CD4-positive, alpha-beta memory T cell (primary cell): ENCODE measurements around the gene ZDHHC24. TPM values are rescaled to one million over a fixed set of nuclear protein-coding genes. Genes with fewer than 3 reads are reported as not detected.

Experiments used
- CTCF ChIA-PET: fragments of 350-600 bp; sonication (Branson Sonifier 250); formaldehyde crosslinking; loops from one replicate; lab custom pipeline; 2021; ENCODE audit warnings: inconsistent platforms; ENCODE audit not compliant: partially characterized antibody; lab: Charles Lee
- POLR2A ChIA-PET: fragments of 350-600 bp; sonication (Branson Sonifier 250); formaldehyde crosslinking; loops from one replicate; lab custom pipeline; 2021; ENCODE audit not compliant: partially characterized antibody; lab: Charles Lee
- DNase-seq, 5 donors: peaks; one replicate each; pipeline versions ENCODE4 v3.0.0 to v3.0.0-alpha.2; 2020 to 2022; ENCODE audit warnings: mixed read lengths in 1 of 5
- H3K27ac ChIP-seq: one replicate; pipeline ENCODE4 v1.7.0; 2013; ENCODE audit warnings: low read depth, low read length
- H3K27me3 ChIP-seq: 2 replicates; pipeline ENCODE4 v1.7.0; 2013; ENCODE audit warnings: mild to moderate bottlenecking, low read length, moderate library complexity; ENCODE audit not compliant: insufficient read depth
- H3K36me3 ChIP-seq: 2 replicates; pipeline ENCODE4 v1.7.0; 2013; ENCODE audit warnings: mild to moderate bottlenecking, low read length, moderate library complexity; ENCODE audit not compliant: insufficient read depth
- H3K4me1 ChIP-seq: 2 replicates; pipeline ENCODE4 v1.7.0; 2013; ENCODE audit warnings: mild to moderate bottlenecking, low read length, moderate library complexity; ENCODE audit not compliant: insufficient read depth
- H3K4me3 ChIP-seq, 2 donors: one replicate each; pipeline ENCODE4 v1.7.0; 2013; ENCODE audit warnings: low read length in 2 of 2, mild to moderate bottlenecking in 1 of 2
- H3K9me3 ChIP-seq, 2 donors: one replicate each; pipeline ENCODE4 v1.7.0; 2013; ENCODE audit warnings: low read length in 2 of 2, control low read depth in 1 of 2; ENCODE audit not compliant: control insufficient read depth in 1 of 2
- H3K27ac Mint-ChIP-seq, 7 donors: one replicate each; pipeline ENCODE4 v1.8.0; 2020 to 2021; ENCODE audit warnings: mixed read lengths in 7 of 7, mild to moderate bottlenecking in 6 of 7, inconsistent platforms in 3 of 7, moderate library complexity in 3 of 7
- H3K27me3 Mint-ChIP-seq, 2 donors: one replicate each; pipeline ENCODE4 v1.8.0; 2020 to 2021; ENCODE audit warnings: mixed read lengths in 2 of 2
- H3K36me3 Mint-ChIP-seq, 2 donors: one replicate each; pipeline ENCODE4 v1.8.0; 2020 to 2021; ENCODE audit warnings: mixed read lengths in 2 of 2, inconsistent platforms in 1 of 2, mild to moderate bottlenecking in 1 of 2
- H3K4me1 Mint-ChIP-seq, 4 donors: one replicate each; pipeline ENCODE4 v1.8.0; 2020 to 2021; ENCODE audit warnings: mixed read lengths in 4 of 4, mild to moderate bottlenecking in 1 of 4
- H3K4me3 Mint-ChIP-seq, 8 donors: one replicate each; pipeline ENCODE4 v1.8.0; 2020 to 2021; ENCODE audit warnings: mixed read lengths in 8 of 8, mild to moderate bottlenecking in 7 of 8, moderate library complexity in 6 of 8, inconsistent platforms in 3 of 8
- H3K9me3 Mint-ChIP-seq, 8 donors: one replicate each; pipeline ENCODE4 v1.8.0; 2020 to 2021; ENCODE audit warnings: mixed read lengths in 8 of 8, mild to moderate bottlenecking in 5 of 8, inconsistent platforms in 3 of 8, moderate library complexity in 1 of 8
- intact Hi-C: fragments of 100-400 bp; cut with micrococcal nuclease; formaldehyde crosslinking; loops from one replicate; pipeline ENCODE4 v1.15.1; 2023
- polyA plus RNA-seq, 2 donors: library from polyadenylated mRNA; unstranded; fragments of 300-500 nt; fragmentation: Illumina TruSeq; gene quantifications; one replicate each; pipeline ENCODE4 v1.2.3, GENCODE V29; 2021
- total RNA-seq, 2 experiments: library from RNA; stranded (reverse); gene quantifications; one replicate each; pipeline ENCODE4 v1.2.3, GENCODE V29; 2021

The ZDHHC24 gene
- total and polyA plus RNA-seq, 4 experiments from 2014 or later = 12.2 to 27.2 (median 19.8) TPM

- ChIA-PET POLR2A (interaction anchor here (1.5 to 1.8 kb wide), 2 partner anchors 9 to 32 kb away, joined by 4 to 7 read pairs; partner anchors contain the start of genes DPP3 and MRPL11), CTCF (interaction anchor here (1.2 to 1.3 kb wide), 2 partner anchors 9 to 32 kb away, joined by 3 to 6 read pairs; partner anchors contain the start of genes DPP3 and MRPL11)
- Mint-ChIP-seq H3K36me3 (peaks cover 5 to 9% of the 10 kb centered on the region in 2 donors), H3K9me3 (no peaks in the 10 kb centered on the region), H3K4me3 (no peak overlapping the region), H3K27ac (no peak overlapping the region), H3K27me3 (no peaks in the 10 kb centered on the region), H3K4me1 (peaks cover 7 to 29% (median 18%) of the 10 kb centered on the region in 4 donors)
- intact Hi-C loops = no loop called here
- no peak for DNase-seq
- Histone ChIP-seq H3K9me3 (no peaks in the 10 kb centered on the region), H3K36me3 (peaks cover 9% of the 10 kb centered on the region), H3K27me3 (no peaks in the 10 kb centered on the region), H3K27ac (no peak overlapping the region), H3K4me1 (peaks cover 17% of the 10 kb centered on the region), H3K4me3 (no peak overlapping the region)
These were observed 74.7 kb downstream of the ZDHHC24 start for GRCh38 chr11:66471142-66471541.

Other genes starting within 250 kb of the ZDHHC24 start
- gene CD248, start 229.0 kb downstream of the ZDHHC24 start, total RNA-seq = under 1 TPM in 1 of 2 experiments, not detected in 1; 0.12 TPM
- gene CD248, start 229.0 kb downstream of the ZDHHC24 start, polyA plus RNA-seq = under 1 TPM in 1 of 2 donors, not detected in 1; 0.18 TPM
- gene RIN1, start 209.6 kb downstream of the ZDHHC24 start, total RNA-seq = 10 to 100 TPM in 1 of 2 experiments, 1 to 10 TPM in 1; 5.8 to 10.1 TPM
- gene RIN1, start 209.6 kb downstream of the ZDHHC24 start, polyA plus RNA-seq = 1 to 10 TPM; 2.1 to 4.9 TPM
- 10 to 100 TPM; 49.8 to 50.8 TPM for gene BRMS1, start 200.9 kb downstream of the ZDHHC24 start, total RNA-seq
- 10 to 100 TPM; 70.3 to 78.7 TPM for gene BRMS1, start 200.9 kb downstream of the ZDHHC24 start, polyA plus RNA-seq
- gene B4GAT1, start 198.4 kb downstream of the ZDHHC24 start, total RNA-seq = 1 to 10 TPM; 9.7 to 9.8 TPM
- 10 to 100 TPM; 12.2 to 12.7 TPM for gene B4GAT1, start 198.4 kb downstream of the ZDHHC24 start, polyA plus RNA-seq
- 10 to 100 TPM; 15.0 to 15.5 TPM for gene SLC29A2, start 174.3 kb downstream of the ZDHHC24 start, total RNA-seq
- gene SLC29A2, start 174.3 kb downstream of the ZDHHC24 start, polyA plus RNA-seq = 1 to 10 TPM in 1 of 2 donors, under 1 TPM in 1; 0.87 to 3.1 TPM
- not detected for gene NPAS4, start 125.0 kb downstream of the ZDHHC24 start, total RNA-seq
- gene NPAS4, start 125.0 kb downstream of the ZDHHC24 start, polyA plus RNA-seq = not detected
- gene MRPL11, start 107.2 kb downstream of the ZDHHC24 start, total RNA-seq = 10 to 100 TPM; 22.0 to 27.9 TPM
- gene MRPL11, start 107.2 kb downstream of the ZDHHC24 start, polyA plus RNA-seq = 10 to 100 TPM; 76.9 to 78.1 TPM
- gene PELI3, start 79.1 kb downstream of the ZDHHC24 start, total RNA-seq = 10 to 100 TPM; 25.3 to 25.9 TPM
- gene PELI3, start 79.1 kb downstream of the ZDHHC24 start, polyA plus RNA-seq = 1 to 10 TPM; 4.0 to 6.8 TPM
- gene DPP3, start 65.6 kb downstream of the ZDHHC24 start, total RNA-seq = 10 to 100 TPM; 21.0 to 24.0 TPM
- 10 to 100 TPM; 27.8 to 31.0 TPM for gene DPP3, start 65.6 kb downstream of the ZDHHC24 start, polyA plus RNA-seq
- 10 to 100 TPM; 37.3 to 41.3 TPM for gene BBS1, start 35.4 kb downstream of the ZDHHC24 start, total RNA-seq
- gene BBS1, start 35.4 kb downstream of the ZDHHC24 start, polyA plus RNA-seq = 10 to 100 TPM in 1 of 2 donors, 1 to 10 TPM in 1; 8.9 to 15.5 TPM
- gene ACTN3, start 855 bp upstream of the ZDHHC24 start, total RNA-seq = under 1 TPM; 0.17 to 0.20 TPM
- gene ACTN3, start 855 bp upstream of the ZDHHC24 start, polyA plus RNA-seq = not detected
- gene CTSF, start 22.6 kb upstream of the ZDHHC24 start, total RNA-seq = 10 to 100 TPM; 28.1 to 31.7 TPM
- 10 to 100 TPM; 13.3 to 18.5 TPM for gene CTSF, start 22.6 kb upstream of the ZDHHC24 start, polyA plus RNA-seq
- not detected for gene CCDC87, start 47.0 kb upstream of the ZDHHC24 start, total RNA-seq
- gene CCDC87, start 47.0 kb upstream of the ZDHHC24 start, polyA plus RNA-seq = under 1 TPM in 1 of 2 donors, not detected in 1; 0.34 TPM
- gene CCS, start 47.1 kb upstream of the ZDHHC24 start, total RNA-seq = 10 to 100 TPM; 61.0 to 61.5 TPM
- 10 to 100 TPM; 36.1 to 38.7 TPM for gene CCS, start 47.1 kb upstream of the ZDHHC24 start, polyA plus RNA-seq
- 100 to 1,000 TPM; 158 to 196 TPM for gene RBM14, start 70.6 kb upstream of the ZDHHC24 start, total RNA-seq
- gene RBM14, start 70.6 kb upstream of the ZDHHC24 start, polyA plus RNA-seq = 10 to 100 TPM; 66.2 to 78.2 TPM
- gene RBM4, start 92.7 kb upstream of the ZDHHC24 start, total RNA-seq = 100 to 1,000 TPM; 183 to 189 TPM
- 100 to 1,000 TPM; 213 to 231 TPM for gene RBM4, start 92.7 kb upstream of the ZDHHC24 start, polyA plus RNA-seq
- 10 to 100 TPM; 26.6 to 26.9 TPM for gene RBM4B, start 131.8 kb upstream of the ZDHHC24 start, total RNA-seq
- gene RBM4B, start 131.8 kb upstream of the ZDHHC24 start, polyA plus RNA-seq = 10 to 100 TPM in 1 of 2 donors, 1 to 10 TPM in 1; 6.3 to 15.4 TPM
- gene SPTBN2, start 183.2 kb upstream of the ZDHHC24 start, total RNA-seq = not detected
- not detected for gene SPTBN2, start 183.2 kb upstream of the ZDHHC24 start, polyA plus RNA-seq